Endothelial cell of hepatic sinusoid (primary cell): ENCODE results near the gene PRRT1B.

Experiments used
- in situ Hi-C: cut with HindIII; loops from 2 replicates; pipeline ENCODE4 v1.10.0; 2017; ENCODE audit warnings: low sequenced_read_pairs

PRRT1B gene

GRCh38 chr9:131578021-131578420 is 32.7 kb downstream of the PRRT1B start:
- in situ Hi-C loops, result no loop called here

- in situ Hi-C loops, result no loop called here
Observed at GRCh38 chr9:131578731-131579504, 33.6 kb downstream of the PRRT1B start.

DNA sequence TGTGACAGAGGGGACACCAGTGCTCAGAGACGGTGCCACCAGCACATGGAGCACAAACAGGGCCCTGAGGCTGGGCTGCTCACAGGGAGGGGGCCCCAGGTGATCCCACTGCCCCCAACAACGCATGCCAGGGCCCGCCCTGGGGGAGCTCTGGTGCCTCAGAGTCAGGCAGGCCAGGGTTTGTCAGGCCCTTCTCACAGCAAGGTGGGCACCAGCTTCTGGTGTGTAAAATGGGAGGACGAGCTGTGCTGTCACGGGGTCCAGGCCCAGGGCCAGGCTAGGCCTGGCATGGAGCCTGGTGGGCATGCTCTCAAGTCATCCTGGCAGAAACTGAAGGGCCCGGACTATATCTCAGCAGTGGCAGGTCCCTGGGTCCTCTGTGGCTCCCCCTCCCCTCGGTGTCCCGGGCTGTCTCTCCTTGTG is 34.5 kb downstream of the PRRT1B start:
- in situ Hi-C loops, result no loop called here

GRCh38 chr9:131580358-131580757 is 35.0 kb downstream of the PRRT1B start:
- in situ Hi-C loops, result no loop called here

DNA sequence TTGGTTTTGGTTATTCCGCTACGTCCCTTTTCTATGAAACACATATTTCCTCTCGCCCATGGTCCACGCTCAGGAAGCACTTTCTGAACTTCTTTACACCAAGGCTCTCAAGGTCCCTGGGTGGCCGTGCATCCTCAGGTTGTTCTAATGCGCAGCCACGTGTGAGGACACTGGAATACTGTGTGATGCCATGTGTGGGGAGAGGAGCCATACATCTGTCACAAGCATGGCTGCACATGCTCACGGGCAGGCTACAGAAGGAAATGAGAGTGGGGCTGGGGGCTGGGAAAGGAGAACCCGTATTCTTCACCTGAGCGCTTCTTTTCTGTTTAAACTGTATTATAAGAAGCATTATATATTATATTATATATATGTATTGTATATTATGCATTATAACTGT is 36.7 kb downstream of the PRRT1B start:
- in situ Hi-C loops, result no loop called here

DNA sequence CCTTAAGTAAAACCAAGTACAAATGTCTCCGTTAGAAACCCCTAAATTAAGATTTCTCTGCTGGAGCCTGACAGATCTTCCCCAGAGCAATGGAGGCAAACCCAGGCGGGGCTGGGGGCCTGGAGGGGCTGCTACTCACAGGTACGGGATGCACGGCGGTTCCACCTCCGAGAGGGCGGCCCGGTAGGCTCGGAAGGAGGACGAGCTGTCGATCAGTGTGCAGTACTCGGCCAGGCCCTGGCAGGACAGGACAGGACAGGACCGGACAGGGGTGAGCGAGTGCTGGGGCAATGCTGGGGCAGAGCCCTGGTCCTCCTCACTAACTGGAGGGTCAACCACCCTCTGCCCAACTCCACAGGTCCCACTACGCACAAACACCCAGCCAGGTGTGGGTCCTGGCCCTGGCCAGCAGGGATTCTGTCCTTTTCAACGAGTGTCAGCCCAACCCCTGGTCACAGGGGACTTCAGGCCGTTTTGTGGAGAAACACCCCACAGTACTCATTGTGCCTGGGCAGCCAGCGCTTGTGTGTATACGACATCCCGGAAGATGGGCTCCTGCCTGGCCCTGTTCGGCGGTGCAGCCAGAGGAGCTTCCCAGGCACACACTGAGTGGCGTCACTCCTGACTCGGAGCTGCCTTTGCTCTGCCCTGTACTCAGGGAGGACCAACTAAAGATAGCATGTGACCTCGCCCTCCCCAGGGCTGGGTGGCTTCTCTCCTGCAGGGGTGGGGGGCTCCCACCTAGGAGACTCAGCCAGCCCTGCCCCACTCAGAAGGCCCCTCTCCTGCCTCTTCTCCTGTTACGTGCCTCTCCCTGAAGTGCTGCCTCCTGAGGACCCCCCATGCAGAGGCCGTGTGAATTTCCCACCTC is 37.4 kb downstream of the PRRT1B start:
- in situ Hi-C loops, result no loop called here

- in situ Hi-C loops, result no loop called here
Observed at GRCh38 chr9:131583337-131583645, 38.0 kb downstream of the PRRT1B start.

DNA sequence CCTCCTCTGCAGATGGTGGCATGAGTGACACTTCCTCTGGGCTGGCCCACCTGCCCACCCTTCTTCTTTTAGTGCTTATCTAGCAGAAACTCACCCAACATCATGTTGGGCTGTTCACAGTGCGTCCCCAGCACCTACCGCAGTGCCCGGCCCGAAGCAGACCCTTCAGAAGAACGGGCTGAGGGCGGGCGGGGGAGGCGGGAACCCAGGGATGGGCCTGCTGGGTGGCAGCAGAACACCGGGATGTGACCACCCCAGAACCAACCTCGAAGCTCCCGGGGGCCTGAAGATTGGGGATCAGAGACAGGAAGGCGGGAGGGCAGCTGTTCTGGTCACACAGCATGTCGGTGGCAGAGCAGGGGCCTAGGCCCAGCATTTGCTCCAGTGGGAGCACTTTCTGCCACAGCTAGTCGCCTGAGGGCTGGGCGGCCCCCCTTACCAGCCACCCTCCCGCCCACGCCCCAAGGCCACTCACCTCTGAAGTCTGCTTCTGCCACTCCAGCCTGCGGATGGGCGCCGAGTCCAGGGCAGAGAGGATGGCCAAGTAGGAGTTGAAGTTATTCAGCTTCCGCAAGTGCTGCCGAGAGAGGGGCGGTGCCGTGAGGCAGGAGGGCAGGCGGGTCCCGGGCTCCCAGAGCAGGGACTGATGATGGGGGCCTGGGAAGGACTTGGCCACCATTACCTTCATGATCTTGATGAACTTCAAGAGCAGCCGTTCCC is 38.7 kb downstream of the PRRT1B start:
- in situ Hi-C loops, result no loop called here

DNA sequence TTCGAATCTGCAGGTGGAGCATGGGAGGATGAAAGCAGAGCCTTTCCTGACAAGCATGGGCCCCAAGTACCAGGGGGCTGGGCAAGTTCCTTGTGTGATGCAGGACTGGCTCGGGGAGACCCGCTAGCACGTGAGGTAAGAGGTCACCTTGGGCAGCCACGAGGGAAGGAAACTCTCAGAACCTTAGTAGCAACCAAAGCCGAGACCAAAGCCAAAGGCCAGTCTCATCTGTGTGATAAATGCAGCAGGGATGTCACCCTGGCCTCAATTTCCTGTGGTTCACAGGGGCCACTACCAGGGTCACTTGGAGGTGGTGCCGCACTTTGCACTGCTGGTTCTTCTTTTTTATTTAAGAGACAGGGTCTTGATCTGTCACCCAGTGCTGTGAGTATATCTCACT is 39.5 kb downstream of the PRRT1B start:
- in situ Hi-C loops, result no loop called here

DNA sequence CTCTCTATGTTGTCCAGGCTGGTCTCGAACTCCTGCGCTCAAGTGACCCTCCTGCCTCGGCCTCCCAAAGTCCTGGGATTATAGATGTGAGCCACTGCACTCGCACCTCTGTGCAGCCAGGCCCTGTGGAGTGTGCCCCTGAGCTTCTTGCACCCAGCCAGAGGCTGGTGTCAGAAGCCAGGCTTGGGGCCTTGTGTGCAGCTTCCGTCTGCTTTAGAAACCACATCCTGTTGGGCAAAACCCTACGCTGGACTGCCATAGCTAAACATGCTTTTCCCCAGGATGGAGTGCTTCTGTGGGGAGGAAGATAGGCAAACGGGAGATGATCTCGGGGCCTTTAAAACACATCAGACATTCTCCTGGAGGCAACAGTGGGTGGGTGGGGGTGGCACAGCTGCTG is 40.1 kb downstream of the PRRT1B start:
- in situ Hi-C loops, result no loop called here

DNA sequence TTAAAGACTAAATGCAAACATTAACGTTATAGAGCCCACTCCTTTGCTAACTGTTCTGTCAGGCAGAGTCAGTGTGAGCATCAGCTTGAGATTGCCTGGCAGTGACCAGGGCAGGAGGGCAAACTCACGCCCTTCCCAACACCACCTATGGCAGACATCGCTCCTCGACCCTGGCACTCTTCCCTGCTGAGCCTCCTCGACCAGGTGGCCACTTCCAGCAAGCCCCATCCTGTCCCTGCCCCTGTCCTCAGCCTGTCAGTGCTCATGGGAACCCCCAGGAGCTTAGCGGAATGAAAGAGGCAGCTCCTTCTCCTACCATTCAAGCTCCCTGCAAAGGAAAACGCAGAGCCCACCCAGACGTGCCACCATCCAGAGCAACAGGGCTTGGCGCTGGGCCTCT is 42.0 kb downstream of the PRRT1B start:
- in situ Hi-C loops, result no loop called here

- in situ Hi-C loops, result no loop called here
Observed at GRCh38 chr9:131587906-131588305, 42.6 kb downstream of the PRRT1B start.

DNA sequence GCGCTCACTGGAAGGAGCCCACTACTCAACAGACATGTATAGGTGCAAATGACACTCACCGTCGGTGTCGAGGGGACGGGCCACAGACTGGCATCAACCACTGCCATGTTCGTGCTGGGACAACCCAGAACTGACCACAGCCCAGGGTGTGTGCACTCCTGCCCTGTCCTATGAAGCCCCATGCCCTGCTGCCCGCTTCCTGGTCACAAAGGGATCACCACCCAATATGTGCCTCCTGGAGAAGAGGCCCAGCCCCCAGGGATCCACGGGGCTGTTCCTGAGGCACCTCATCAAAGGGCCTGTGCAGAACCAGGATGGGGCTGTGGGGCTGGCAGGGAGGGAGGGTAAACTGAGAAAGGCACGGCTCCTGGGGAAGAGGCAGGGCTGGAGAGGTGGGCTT is 43.1 kb downstream of the PRRT1B start:
- in situ Hi-C loops, result no loop called here

DNA sequence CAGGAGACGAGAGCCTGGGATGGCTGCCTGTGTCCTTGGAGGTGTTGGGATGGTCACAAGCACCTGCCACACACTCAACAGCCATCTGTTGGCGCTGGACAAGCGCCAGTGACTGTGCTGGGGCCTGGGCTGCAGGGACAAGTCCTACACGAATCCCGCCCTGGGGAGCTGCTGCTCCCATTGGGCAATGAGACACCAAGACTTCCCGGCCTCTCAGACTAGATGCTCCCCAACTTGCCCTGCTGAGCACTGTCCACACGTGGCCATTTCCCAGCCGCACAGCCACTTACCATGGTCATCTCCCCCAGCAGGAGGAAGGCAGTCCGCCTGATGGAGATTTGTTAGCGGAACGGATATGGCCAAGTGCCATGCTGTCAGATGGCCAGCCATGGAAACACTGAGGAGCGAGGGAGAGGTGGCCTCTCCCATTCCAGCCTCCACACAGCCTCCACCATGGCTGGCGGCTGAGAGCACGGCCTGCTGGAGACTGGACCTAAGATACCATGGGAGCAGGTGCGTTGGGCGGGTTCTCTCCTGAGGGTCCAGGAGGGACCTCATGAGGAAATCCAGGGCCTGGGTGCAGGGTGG is 43.9 kb downstream of the PRRT1B start:
- in situ Hi-C loops, result no loop called here

- in situ Hi-C loops, result no loop called here
Observed at GRCh38 chr9:131589993-131590392, 44.7 kb downstream of the PRRT1B start.

GRCh38 chr9:131590449-131590848 is 45.1 kb downstream of the PRRT1B start:
- in situ Hi-C loops, result no loop called here

DNA sequence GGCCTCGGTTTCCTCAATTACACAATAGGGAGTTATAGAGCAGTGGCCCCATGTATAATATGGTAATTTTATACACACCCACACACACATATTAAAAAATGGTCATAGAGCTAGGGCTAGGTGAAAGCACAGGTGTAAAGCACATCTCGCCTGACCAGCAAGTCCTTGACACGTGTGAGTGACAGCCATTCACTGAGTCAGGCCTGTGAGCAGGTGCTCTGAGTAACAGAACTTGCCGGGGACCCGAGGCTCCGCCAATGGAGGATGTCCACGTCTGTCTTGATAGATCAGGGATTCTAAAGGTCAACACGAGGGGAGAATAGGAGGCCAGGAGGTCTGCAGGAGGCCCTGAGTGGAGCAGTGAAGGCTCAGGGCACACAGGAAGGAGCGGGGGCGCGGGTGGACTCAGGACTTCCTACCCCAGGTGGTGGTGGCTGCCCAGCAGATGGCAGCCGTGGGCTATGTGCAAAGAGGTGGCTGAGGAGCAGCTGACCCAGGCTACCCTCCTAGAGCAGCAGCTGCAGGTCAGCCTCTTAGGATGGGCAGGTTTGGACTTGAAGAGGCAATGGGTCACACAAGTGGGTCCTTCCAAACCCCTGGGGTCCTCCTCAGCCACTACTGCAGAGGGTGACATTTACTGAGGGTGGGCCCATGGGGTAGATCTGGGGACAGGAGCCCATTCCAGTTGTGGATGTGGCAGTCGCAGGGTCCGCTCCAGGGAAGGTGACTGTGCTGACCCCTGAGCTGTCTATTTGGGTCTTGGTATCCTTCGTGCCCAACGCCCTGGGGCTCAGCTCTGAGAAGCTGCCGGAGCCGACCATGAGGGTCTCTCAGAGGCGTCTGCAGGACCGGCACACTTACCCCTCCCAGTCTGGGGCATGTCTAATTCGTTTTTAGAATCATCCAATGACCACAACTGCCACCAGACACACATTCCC is 45.9 kb downstream of the PRRT1B start:
- in situ Hi-C loops, result no loop called here

GRCh38 chr9:131591845-131592208 is 46.5 kb downstream of the PRRT1B start:
- in situ Hi-C loops, result no loop called here

DNA sequence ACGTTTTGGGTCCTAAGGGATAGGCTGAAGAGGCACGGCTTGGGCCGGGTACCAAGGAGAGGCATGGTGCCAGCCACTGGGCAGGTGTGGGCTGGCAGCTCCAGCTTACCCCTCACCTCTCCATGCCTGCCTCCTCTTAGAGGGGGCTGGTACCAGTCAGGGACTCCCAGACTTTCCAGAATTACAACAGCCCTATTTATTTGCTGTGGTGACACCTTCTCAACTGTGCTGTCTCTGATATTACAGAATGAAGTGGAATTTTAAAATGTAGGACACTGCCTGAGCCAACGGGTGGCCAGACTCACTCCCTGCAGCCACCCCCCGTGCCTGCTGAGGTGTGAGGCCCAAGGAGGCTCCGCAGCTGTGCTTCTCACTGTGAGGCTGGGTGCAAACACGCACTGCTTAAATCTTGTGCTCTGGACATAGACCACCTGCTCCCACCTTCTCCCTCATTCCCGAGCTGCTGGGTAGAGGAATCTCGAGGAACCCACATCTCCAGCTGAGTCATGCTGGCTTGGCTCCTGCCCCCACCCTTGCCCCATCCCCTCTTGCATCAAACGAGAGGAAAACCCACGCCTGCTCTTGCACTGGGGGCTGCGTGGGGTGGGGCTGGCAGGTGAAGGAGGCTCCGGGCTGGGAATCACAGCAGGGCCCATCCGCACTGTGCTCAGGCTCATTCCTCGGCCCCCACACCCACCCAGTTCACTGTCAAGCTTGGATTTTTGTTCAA is 47.9 kb downstream of the PRRT1B start:
- in situ Hi-C loops, result no loop called here
